ENCODE results near the gene NYAP1.
"Not testable (repeated sequence)": the region's sequence is repeated elsewhere in the genome, so short reads cannot be mapped to it uniquely, and the experiment has no call there.

Gene NYAP1

DNA sequence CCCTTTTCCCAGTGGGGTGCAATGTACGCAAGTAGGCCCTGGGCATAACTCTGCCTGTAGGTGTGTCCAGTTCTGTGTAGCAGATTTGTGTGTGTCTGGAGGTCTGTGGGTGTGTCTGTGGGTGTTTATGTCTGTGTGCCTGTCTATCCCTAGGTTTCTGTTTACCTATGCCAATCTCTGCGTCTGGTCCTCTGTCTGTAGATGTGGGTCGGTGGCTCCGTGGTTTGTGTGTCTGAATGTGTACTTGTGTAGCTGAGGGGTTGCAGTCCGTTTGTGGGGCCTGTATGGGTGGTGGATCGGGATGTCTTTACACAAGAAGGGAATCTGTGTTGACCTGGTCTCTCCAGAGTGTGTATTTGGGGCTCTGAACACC lies 932 bp downstream of the NYAP1 start:
- DNase-seq = no peak

DNA sequence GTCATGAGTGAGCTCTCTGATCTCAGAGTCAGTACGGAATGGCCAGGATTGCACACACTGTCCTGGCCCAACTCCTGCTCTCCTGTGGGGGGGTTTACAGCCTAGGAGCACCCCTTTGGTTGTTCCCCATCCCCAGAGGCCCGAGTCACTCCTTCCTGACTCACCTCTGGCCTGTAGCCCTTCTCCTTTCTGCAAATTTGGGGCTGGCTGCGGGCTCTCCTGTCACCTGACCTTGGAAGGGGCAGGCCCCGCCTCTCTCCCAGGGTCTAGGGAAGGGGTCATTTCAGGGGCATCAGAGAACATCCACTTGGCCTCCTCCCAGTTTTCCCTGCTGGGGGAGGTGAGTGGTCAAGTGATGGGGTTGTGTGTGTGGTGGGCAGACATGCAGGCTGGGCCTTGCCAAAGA lies 1.7 kb downstream of the NYAP1 start:
- DNase-seq = no peak

DNA sequence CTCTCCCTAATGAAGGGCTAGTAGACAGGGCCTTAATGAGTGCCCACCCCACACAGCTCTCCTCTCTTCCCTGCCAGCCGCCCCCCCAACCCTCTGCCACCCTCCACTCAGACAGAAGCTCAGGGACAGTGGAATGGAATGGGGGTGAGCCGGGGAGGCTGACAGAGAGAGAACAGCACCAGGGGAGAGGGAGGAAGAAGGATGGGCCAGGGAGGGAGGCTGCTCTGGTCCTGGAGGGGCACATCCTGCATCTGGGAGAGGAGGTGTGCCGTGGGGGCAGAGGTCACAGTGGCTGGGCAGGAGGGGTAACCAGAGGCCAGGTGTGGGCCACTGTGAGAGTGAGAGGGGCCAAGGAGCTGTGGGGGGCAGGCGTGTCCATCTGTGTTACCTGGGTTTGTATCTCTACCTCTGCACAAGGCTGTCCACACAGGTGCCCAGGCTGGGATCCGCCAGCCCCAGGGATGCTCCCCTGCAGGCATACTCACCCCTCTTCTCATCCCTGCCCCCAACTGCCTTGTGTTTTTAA lies 2.4 kb downstream of the NYAP1 start:
- no peak for DNase-seq

DNA sequence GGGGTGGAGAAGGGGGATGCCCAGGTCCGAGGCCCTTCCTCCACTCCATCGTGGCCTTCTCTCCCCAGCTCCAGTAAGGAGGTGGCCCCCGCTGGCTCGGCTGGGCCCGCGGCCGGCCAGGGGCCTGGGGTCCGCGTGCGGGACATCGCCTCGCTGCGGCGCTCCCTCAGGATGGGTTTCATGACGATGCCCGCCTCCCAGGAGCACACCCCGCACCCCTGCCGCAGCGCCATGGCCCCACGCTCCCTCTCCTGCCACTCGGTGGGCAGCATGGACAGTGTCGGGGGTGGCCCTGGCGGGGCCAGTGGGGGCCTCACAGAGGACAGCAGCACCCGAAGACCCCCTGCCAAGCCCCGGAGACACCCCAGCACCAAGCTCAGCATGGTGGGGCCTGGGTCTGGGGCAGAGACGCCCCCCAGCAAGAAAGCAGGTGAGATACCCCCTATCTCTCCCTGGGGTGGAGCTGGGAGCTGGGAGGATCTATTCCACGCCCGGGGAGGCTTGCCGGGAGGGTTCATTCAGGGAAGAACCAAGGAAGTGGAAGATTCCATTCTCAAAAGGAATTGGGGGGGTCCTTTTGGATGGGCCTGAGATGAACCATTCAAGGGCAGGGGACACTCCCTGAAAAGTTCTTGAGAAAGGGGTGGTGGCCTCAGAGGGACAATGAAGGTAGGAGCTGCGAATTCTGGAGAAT lies 3.2 kb downstream of the NYAP1 start:
- DNase-seq = no peak

DNA sequence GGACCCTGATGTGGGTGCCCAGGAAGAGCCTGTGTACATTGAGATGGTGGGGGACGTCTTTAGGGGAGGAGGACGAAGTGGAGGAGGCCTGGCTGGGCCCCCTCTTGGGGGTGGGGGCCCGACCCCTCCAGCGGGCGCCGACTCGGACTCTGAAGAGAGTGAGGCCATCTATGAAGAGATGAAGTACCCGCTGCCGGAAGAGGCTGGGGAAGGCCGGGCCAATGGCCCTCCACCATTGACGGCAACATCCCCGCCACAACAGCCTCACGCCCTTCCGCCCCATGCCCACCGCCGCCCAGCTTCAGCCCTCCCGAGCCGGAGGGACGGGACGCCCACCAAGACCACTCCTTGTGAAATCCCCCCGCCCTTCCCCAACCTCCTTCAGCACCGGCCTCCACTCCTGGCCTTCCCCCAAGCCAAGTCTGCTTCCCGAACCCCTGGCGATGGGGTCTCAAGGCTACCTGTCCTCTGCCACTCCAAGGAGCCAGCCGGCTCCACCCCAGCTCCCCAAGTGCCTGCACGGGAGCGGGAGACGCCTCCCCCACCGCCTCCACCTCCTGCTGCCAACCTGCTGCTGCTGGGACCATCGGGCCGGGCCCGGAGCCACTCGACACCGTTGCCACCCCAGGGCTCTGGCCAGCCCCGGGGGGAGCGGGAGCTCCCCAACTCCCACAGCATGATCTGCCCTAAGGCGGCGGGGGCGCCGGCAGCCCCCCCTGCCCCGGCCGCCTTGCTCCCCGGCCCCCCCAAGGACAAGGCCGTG lies 4.8 kb downstream of the NYAP1 start:
- no peak for DNase-seq

DNA sequence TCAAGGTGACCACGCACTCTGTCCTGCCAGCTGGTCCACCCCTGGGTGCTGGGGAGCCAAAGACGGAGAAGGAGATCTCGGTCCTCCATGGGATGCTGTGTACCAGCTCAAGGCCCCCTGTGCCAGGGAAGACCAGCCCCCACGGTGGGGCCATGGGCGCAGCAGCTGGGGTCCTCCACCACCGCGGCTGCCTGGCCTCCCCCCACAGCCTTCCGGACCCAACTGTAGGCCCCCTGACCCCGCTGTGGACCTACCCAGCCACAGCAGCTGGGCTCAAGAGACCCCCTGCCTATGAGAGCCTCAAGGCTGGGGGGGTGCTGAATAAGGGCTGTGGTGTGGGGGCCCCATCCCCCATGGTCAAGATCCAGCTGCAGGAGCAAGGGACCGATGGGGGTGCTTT lies 5.4 kb downstream of the NYAP1 start:
- no peak for DNase-seq

DNA sequence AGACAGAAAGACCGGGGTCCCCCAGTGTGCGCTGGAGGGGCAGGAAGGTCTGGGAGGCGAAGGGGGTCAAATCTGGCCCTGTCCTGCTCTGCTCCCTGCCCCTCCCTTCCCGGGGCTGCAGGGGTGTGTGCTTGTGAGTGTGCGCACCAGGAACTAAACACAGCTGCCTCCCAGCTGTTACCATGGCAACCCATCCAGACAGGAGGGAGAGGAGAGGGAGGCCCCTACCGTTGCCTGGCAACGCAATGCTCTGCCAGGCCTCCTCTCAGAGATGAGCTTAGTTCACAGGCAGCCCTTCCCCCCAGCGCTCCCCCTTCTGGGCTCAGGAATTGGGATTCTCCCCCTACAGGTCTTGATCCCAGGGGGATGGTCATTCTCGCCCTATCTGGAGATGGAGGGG lies 6.1 kb downstream of the NYAP1 start:
- no peak for DNase-seq

DNA sequence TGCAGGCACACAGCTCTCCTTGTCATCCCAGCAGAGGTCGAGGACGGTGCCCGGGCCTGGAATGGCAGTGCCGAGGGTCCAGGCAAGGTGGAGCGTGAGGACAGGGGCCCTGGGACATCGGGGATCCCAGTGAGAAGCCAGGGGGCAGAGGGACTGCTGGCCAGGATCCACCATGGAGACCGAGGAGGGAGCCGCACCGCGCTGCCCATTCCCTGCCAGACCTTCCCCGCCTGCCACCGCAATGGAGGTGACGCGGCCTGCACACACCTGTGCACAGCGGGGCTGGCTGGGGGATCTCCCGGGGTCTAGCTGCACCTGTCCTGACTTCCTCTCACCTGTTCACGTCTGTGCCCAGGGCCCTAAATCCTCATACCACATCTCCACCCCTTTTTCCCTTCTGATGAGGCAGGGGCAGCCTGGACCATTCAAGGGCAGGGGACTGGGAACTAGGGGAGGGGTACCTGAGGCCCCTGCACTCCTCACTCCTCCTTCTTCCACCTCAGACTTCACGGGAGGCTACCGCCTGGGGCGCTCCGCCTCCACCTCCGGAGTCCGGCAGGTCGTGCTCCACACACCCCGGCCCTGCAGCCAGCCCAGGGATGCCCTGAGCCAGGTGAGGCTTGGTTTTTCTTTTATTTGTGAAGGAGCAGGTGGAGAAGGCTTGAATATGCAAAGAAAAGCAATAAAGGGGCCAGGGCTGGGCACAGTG lies 6.9 kb downstream of the NYAP1 start:
- no peak for DNase-seq

DNA sequence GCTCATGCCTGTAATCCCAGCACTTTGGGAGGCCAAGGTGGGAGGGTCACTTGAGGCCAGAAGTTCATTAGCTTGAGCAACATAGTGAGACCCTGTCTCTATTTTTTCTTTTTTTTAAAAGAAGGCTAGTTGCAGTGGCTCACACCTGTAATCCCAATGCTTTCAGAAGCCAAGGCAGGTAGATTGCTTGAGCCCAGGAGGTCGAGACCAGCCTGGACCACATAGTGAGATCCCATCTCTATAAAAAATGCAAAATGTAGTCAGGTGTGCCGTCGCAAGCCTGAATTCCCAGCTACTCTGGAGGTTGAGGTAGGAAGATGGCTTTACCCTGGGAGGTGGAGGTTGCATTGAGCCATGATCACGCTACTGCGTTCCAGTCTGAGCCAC lies 7.5 kb downstream of the NYAP1 start:
- DNase-seq = no peak

DNA sequence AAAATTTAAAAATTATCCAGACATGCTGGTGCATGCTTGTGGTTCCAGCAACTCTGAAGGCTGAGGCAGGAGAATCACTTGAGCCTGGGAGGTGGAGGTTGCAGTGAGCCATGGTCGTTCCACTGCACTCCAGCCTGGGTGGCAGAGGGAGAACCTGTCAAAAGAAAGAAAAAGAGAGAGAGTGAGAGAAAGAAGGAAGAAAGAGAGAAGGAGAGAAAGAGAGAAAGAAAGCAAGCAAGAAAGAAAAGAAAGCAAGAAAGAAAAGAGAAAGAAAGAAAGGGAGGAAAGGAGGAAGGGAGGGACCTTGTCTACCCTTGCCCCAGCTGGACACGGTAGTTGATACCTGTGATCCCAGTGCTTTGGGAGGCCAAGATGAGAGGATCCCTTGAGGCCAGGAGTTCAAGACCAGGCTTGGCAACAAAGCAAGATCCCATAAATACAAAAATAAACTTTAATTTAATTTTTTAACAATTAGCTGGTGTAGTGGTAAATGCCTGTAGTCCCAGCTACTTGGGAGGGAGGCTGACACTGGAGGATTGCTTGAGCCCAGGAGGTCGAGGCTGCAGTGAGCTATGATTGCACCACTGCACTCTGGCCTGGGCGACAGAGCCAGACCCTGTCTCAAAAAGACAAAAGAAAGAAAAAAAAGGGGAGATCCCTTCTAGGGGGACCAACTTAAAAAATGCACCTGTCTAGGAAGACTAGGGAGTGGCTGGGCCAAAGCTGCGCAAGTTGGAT lies 9.2 kb downstream of the NYAP1 start:
- DNase-seq = no peak

DNA sequence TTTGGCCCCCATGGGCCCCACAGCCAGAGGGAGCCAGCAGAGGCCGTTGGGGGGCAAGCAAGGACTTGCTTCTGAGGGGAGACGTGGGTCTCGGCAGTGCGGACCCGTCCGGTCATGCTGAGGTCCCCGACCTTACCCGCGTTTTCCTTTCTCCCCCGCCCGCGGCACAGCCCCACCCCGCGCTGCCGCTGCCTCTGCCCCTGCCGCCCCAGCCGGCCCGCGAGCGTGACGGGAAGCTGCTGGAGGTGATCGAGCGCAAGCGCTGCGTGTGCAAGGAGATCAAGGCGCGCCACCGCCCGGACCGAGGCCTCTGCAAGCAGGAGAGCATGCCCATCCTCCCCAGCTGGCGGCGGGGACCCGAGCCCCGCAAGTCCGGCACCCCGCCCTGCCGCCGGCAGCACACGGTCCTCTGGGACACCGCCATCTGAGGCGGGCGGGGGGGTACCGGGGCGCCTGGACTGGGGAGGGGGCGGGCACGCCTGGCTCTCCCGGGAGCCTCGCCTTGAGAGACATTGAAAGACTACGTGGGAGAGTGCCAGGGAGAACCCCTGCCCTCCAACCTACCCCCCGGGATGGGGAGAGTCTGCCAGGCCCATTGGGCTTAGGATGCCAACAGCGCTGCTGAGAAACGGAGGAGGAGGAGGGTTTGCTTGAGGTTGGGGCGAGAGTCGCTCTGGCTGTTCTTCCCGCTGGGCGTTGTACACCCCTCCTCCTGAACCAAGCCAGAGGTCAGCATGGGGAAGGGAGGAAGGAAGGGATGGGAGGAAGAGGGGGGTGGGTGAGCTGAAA lies 9.9 kb downstream of the NYAP1 start:
- DNase-seq = no peak

DNA sequence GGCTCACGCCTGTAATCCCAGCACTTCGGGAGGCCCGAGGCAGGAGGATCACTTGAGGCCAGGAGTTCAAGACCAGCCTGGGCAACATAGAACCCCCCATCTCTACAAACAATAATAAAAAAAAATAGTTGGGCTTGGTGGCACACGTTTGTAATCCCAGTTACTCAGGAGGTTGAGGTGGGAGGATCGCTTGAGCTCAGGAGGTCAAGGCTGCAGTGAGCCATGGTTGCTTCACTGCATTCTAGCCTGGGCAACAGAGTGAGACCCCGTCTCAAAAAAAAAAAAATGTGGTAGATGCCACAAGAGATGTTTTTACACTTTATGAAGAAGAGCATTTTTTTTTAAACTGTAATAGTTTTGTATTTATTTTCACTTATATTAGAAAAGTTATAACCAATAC lies 12.8 kb downstream of the NYAP1 start:
- DNase-seq = no peak

DNA sequence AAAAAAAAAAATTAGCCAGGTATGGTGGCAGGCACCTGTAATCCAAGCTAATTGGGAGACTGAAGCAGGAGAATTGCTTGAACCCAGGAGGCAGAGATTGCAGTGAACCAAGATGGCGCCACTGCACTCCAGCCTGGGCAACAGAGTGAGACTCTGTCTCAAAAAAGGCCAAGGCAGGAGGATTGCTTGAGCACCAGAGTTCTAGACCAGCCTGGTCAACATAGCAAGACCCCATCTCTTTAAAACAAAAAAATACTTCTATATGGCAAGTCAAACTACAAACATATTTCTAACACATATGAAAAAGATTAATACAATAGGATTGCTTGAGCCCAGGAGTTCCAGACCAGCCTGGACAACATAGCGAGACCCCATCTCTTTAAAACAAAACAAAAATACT lies 17.0 kb downstream of the NYAP1 start:
- not testable (repeated sequence) for DNase-seq

DNA sequence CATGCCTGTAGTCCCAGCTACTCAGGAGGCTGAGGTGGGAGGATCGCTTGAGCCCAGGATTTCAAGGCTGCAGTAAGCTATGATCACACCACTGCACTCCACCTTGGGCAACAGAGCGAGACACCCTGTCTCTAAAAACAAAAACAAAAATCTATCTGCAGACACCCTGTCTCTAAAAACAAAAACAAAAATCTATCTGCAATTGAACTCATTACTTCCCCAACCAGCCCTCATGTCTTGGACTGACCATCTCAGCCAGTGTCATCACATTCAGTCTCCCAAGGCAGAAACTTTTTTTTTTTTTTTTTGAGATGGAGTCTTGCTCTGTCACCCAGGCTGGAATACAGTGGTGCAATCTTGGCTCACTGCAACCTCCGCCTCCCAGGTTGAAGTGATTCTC lies 20.3 kb downstream of the NYAP1 start:
- DNase-seq = not testable (repeated sequence)

DNA sequence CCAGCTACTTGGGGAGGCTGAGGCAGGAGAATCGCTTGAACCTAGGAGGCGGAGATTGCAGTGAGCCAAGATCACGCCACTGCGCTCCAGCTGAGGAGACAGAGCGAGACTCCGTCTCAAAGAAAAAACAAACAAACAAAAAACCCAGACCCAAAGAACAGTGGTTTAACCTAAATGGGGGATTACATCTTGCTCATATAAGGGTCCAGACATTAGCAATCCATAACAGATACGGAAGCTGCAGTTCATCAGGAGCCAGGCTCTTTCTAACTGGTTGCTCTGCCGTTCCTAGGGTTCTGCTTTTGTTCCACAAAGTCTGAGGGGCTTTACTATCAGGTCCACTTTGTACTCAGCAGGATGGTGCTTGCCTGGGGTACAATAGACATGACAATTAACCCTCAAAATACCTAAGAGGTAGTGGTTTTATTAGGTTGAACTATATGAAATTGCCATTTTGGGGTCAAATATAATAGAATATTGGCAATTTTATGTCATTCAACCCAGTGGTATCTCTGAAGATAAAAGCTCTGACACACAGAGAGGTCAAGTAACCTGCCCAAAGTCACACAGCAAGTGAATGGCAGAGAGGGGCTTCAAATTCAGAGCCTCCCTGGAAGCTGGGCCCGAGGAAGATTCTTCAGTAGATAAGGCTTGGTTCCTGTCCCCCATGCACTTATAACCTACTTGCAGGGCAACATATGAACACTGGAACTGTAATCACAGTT lies 21.3 kb downstream of the NYAP1 start:
- DNase-seq = no peak

DNA sequence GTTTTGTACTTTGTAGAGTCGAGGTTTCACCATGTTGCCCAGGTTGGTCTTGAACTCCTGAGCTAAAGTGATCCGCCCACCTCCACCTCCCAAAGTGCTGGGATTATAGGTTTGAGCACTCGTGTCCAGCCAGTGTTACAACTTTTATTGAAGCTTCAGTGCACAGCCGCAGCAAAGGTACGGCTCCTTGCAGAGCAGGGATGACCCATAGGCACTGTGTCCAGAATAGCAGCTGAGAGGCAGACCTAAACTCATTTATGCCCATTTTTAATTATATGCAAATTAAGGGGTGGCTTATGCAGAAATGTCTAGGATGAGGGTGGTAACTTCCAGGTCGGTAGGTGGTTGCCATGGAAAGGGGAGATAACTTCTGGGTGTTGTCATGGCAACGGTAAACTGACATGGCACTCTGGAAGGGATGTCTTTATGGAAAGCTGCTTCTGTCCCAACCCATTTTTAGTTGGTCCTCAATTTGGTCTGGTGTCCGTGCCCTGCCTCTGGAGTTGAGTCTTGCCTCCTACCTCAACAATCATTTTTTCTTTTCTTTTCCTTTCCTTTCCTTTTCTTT lies 22.7 kb downstream of the NYAP1 start:
- DNase-seq = no peak

DNA sequence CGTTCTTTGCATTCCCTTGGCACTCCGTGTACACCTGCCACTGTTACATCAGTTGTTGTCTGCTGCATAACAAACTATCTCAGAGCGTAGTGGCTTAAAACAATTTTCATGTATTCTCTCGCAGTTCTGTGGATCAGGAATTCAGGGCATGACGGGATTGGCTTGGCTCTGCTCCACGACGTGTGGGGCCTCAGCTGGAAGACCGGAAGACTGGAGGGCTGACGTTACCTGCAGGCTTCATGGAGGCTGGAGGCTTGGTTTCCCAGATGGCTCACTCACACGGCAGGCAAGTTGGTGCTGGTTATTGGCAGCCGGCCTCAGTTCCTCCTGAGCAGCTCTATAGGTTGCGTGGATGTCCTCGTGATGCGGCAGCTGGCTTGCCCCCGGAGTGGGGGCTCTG lies 25.5 kb downstream of the NYAP1 start:
- DNase-seq = no peak

DNA sequence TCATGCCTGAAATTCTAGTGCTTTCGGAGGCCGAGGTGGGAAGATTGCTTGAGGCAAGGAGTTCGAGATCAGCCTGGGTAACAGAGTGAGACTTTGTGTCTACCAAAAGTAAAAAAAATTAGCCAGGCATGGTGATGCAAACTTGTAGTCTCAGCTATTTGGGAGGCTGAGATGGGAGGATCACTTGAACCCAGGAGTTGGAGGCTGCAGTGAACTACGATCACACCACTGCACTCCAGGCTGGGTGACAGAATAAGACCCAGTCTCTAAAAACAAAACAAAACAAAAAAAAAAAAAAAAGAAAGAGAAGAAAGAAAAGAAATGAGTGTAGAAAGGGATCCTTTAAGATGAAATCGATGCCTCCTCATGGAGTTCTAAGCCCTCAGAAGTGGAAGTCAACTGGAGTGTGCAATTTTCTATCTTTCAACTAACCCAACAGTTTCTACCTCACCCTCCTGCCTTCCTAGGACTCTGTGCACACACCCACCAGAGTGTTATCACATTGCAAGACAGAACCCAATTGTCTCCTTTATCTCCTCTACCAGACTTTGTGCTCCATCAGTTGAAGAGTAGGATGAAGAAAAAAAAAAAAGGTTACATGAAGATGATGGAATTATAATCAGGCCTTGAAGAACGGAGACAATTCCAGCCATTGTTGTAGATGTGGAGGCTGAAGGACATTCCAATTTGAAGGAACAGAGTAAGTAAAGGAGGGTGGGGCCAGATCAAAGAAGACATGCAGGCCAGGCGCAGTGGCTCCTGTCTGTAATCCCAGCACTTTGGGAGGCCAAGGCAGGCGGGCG lies 26.9 kb downstream of the NYAP1 start:
- DNase-seq = no peak

DNA sequence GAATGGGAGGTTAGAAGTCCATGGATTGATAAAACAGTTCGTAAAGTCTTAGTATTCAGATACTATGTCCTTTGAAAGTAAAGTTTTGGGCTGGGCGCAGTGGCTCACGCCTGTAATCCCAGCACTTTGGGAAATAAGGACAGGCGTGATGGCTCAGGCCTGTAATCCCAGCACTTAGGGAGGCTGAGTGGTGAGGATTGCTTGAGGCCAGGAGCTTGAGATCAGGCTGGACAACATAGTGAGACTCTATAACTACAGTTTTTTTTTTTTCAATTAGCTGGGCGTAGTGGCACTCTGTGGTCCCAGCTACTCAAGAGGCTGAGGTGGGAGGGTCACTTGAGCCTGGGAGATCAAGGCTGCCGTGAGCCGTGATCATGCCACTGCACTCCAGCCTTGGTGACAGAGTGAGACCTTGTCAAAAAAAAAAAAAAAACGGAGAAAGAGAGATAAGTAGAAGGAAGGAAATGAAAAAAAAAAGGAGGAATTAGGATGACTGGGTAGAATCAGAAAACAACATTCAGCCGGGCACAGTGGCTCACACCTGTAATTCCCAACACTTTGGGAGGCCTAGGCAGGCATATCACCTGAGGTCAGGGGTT lies 29.6 kb downstream of the NYAP1 start:
- no peak for DNase-seq

DNA sequence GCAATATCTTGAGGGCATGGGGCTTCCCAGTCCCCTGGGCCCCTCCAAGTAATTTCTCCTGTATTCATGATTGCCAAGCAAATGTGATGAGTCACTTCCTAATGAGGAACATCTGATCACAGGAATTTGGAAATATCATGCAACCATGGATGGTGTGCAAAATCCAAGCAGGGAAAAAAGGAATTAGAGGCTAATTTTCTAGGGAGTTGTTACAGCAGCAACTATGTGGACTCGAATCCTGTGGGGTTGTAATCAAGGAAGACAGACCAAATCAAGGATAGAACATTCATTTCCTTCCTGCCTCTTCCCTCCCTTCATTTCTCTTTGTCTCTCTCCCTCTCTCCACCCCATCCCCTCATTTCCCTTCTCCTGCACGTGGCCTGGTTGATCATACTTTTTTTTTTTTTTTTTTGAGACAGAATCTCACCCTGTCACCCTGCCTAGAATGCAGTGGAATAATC lies 31.4 kb downstream of the NYAP1 start:
- no peak for DNase-seq
